Measurements from ENCODE around the gene ROR2.
"Not testable (repeated sequence)": the region's sequence is repeated elsewhere in the genome, so short reads cannot be mapped to it uniquely, and the experiment has no call there.

ROR2 gene

GRCh38 chr9:91949946-91950664, at the start of gene ROR2:
Gene ROR2, minus strand, starts transcription at chr9:91950228.
- no peak for DNase-seq (ENCODE audit: low read depth in 2 of 2)

GRCh38 chr9:91995000-91995655, 45.1 kb upstream of the ROR2 start:
- no peak for DNase-seq (ENCODE audit: low read depth in 2 of 2)

DNA sequence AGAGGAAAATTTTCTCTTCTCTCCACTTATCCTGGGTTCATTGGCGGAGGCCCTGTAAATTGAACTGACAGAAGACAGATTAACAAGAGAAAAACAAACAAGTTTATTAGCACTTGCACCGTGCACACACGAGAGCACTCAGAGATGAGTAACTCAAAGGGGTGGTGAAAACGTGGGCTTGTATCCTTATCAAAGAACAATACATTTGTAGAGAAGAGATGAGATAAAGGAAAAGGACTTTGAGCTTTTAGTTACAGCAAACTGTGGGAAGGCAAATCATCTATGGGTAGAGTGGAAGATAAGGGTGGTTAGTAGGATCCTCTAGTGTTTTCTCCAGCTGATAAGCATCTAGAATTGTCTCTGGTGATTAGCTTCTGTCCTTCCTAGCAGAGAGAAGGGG, 44.4 kb upstream of the ROR2 start:
- no peak for DNase-seq (ENCODE audit: low read depth in 2 of 2)

GRCh38 chr9:91992461-91993041, 42.5 kb upstream of the ROR2 start:
- no peak for DNase-seq (ENCODE audit: low read depth in 2 of 2)

DNA sequence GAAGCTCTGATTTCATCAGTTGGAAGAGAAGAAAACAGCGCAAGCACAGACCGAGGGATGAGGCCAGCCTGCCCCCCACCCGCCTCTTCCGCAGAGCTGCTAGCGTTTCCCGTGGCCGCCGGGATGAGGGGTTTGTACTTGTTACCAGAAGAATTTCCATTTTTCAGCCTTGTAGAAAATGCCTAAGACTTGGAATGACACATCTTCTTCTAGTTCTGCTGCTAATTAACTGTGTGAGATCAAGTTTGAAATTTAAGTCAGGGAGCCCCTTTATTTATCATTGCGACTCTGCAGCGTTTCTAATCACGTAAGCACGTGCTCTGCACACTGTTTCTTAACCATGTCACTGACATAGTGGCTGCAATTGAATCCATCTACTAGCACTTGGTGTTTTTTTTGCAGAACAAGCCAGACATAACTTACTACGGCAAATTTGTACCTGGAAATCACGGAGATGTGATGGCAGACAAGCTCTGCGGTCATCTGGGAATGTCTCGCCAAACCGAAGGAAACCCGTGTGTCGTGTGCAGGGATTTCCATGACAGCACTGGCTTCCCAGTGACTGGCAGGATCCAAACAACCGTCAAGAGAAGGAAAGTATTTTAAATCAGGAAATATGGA, 41.8 kb upstream of the ROR2 start:
- DNase-seq (ENCODE audit: low read depth in 2 of 2), result no peak

DNA sequence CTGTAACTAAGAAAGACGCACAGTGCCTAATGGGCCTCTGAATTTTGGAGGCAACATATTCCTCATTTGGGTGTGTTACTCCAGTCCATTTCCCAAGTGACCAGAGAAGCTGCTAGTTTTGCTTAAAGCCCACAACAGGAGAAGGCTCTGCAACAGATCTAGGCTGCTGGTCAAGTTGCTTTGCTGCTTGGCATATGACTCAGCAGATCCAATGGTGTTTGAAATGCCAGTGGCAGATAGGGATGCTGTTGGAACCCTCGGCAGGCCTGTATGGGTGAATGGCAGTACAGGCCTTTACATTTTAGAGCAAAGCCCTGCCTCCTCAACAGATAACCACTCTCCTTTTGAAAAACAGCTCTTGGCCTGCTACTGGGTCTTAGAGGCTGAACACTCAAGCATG, 36.2 kb upstream of the ROR2 start:
- no peak for DNase-seq (ENCODE audit: low read depth in 2 of 2)

DNA sequence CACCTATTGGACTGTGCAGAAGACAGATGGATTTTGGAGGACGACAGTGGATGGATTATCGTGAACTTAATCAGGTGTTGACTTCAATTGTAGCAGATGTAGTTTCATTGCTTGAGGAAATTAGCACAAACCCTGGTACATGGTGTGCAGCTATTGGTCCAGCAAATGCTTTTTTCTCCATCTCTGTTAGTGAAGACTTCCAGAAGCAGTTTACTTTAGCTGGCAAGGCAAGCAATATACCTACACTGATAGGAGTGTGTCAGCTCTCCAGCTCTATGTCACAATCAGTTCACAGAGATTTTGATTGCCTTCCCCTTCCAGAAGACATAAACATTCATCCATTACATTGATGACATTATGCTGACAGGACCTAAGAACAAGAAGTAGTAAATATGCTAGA, 35.7 kb upstream of the ROR2 start:
- no peak for DNase-seq (ENCODE audit: low read depth in 2 of 2)

- DNase-seq (ENCODE audit: low read depth in 2 of 2), result no peak
Measured at GRCh38 chr9:91978740-91979414, 28.8 kb upstream of the ROR2 start.

- not testable (repeated sequence) for DNase-seq (ENCODE audit: low read depth in 2 of 2)
Measured at GRCh38 chr9:91975254-91975653, 25.2 kb upstream of the ROR2 start.

- no peak for DNase-seq (ENCODE audit: low read depth in 2 of 2)
Measured at GRCh38 chr9:91972711-91973110, 22.7 kb upstream of the ROR2 start.

DNA sequence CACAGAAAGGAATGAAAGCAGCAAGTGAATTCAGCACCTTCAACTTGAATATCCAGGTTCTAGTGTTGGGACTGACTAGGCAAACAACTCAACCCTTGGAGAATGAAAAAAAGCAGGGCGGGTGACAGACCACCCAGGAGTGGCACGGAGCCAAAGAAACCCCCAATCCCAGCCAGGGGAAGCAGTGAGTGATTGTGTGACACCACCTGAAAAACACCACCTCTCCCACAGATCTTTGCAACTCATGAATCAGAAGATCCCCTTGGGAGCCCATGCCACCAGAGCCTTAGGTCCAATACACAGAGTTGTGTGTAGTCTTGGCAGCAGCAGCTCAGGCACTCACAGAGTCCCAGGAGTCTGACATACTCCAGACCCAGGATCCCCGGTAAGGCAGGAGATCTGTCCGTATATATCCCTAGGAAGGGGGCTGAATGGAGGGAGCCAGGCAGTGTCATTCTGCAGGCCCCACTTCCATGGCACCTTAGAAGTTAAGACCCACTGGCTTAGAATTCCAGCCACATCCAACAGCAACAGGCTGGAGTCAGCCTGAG, 22.1 kb upstream of the ROR2 start:
- no peak for DNase-seq (ENCODE audit: low read depth in 2 of 2)

GRCh38 chr9:91967259-91967658, 17.2 kb upstream of the ROR2 start:
- no peak for DNase-seq (ENCODE audit: low read depth in 2 of 2)

DNA sequence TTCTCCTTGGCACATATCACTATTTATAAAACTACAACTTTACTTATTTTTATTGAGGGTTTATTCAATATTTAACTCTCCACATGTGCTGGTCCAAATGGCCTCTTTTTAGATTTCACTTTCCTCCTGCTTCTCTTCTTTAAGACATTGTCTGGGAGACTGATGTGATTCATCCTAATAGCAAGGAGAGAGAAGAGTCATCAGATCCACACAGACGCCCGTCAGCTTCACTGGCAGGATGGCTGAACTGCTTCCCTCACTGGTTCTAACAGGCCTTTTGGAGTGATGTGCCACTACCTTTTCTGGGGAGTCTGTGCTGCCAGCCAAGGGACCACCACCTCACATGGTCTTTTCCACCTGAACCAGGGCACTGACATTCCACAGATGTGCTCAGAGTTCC, 16.5 kb upstream of the ROR2 start:
- DNase-seq (ENCODE audit: low read depth in 2 of 2), result no peak

GRCh38 chr9:91963711-91964240, 13.7 kb upstream of the ROR2 start:
- no peak for DNase-seq (ENCODE audit: low read depth in 2 of 2)

DNA sequence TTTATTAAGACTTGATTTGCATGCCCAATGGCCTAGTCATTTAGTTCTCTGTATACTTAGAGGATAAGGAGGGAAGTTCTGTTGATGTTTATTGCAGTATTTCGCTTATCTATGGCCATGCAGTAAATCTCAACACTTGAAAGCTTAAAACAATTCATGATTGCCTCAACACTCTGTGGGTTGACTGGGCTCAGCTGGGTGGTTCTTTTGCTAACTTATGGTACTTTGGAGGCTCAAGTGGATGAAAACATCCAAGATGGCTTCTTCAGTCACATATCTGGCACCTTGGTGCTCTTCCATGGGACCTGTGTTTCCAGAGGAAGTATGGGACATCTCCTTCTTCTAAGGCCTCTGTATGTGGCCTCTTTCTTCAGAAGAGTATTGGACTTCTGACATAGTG, 10.3 kb upstream of the ROR2 start:
- DNase-seq (ENCODE audit: low read depth in 2 of 2), result no peak

DNA sequence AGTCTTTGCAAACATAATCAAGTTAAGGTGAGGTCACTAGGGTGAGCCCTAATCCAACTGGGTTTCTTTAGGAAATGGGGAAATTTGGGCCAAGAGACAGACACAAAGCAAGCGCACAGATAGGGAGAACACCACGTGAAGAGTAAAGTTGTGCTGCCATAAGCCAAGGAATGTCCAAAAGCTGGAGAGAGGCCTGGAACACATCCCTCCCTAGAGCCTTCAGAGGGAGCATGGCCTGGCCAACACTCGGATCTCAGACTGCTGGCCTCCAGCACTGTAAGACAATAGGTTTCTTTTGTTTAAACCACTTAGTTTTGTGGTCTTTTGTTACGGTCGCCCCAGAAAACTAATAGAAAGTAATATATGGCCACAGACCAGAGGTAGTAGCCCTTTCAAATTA, 8.1 kb upstream of the ROR2 start:
- DNase-seq (ENCODE audit: low read depth in 2 of 2), result no peak

DNA sequence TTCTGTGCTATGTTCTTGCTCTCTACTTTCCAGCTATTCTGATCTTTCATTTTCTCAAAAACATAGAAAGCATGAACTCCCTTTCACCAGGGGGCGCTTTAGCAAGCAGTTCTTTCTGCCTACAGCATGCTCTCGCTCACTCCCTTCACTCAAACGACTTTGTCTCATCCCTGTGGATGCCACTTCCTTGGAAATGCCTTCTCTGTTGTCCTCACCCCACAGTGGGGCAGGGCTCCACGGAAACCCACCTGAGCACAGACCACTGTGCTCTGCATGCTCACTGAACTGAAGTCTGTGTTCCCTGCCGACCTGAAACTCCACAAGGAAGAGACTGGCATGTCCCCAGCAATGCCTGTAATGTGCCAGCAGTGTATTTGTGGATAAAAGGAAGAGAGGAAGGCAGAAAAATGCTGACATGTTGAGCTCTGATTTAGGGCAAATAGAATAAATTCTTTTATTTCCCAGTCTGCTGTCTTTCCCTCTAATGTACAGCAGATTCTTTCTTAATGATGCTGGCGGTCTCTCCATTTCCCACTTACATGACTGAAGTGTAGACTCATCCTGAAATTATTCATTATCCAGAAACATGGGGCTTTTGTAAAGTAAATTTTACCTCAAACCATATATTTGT, 4.9 kb upstream of the ROR2 start:
- no peak for DNase-seq (ENCODE audit: low read depth in 2 of 2)

- no peak for DNase-seq (ENCODE audit: low read depth in 2 of 2)
Measured at GRCh38 chr9:91953718-91954117, 3.7 kb upstream of the ROR2 start.

GRCh38 chr9:91951944-91952520, 2.0 kb upstream of the ROR2 start:
- no peak for DNase-seq (ENCODE audit: low read depth in 2 of 2)

DNA sequence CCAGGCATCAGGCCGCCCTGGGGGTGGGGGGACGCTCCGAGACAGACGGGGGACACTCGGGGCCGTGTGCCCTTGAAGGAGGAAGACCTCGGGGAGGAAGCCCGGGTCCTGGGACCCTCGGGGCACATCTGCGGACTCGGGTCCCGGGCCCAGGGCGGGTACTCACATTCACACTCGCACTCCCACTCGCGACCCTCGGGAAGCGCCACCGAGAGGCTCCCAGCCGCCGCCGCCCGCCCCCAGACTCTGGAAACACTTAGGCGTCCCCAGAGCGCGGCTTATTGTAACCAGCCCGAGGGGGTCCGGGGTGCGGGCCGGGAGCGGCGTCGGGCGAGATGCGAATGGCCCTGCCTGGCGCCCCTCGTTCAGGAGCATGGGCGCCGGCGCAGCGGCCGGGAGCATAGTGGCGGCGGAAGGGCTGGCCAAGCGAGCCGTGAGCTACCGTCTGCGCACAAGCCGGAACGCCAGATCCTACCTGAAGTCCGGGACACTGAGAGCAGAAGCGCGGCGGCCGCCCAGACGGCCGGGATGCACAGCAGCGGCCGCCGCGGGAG, 559 bp downstream of the ROR2 start:
- DNase-seq (ENCODE audit: low read depth in 2 of 2), result no peak

All from stimulated activated CD8-positive, alpha-beta memory T cell treated with anti-CD3 and anti-CD28 coated beads, Interleukin-2, amount 100 ng/mL, for 1 hour (primary cell).